GM12878 (cell line): Measurements from ENCODE around the gene SGTA. TPM values are rescaled to one million over a fixed set of nuclear protein-coding genes. Genes with fewer than 3 reads are reported as not detected.

Source experiments
- ATAC-seq: fragments of 200-7000 bp; cut with Tn5 transposase; 3 replicates; pipeline ENCODE4 v1.9.1; 2020; ENCODE audit warnings: mild to moderate bottlenecking, moderate library complexity
- BruUV-seq: library from RNA; stranded (reverse); fragments of 400-500 nt; replicated peaks from 2 replicates; lab custom pipeline; 2021; lab: Mats Ljungman, UMichigan
- CTCF ChIA-PET: fragments of 300-600 bp; sonication (Branson Sonifier 250); formaldehyde crosslinking; extraction: SDS; loops from one replicate; lab custom pipeline; 2021; ENCODE audit warnings: inconsistent platforms; lab: Yijun Ruan, JAX
- POLR2A ChIA-PET: fragments of 350-600 bp; formaldehyde crosslinking; extraction: SDS; loops from one replicate; lab custom pipeline; 2021; ENCODE audit warnings: inconsistent platforms; lab: Charles Lee
- RAD21 ChIA-PET: fragments of 300-600 bp; sonication (Branson Sonifier 250); formaldehyde crosslinking; loops from one replicate; lab custom pipeline; 2023; ENCODE audit warnings: antibody characterized with exemption; ENCODE audit not compliant: unreplicated experiment; lab: Charles Lee
- SMC1A ChIA-PET: fragments of 300-600 bp; sonication (Branson Sonifier 250); formaldehyde crosslinking; loops from one replicate; lab custom pipeline; 2023; ENCODE audit not compliant: unreplicated experiment, uncharacterized antibody; lab: Charles Lee
- DNase-seq: peaks from one replicate; pipeline ENCODE4 v3.0.0-alpha.2; 2011; ENCODE audit warnings: low read depth, low spot score
- FAIRE-seq: peaks from 3 replicates; lab custom pipeline; 2011; peaks lifted over from hg19 to GRCh38; lab: Jason Lieb, UNC
- H2AFZ ChIP-seq: 2 replicates; pipeline ENCODE4 v1.6.0; 2011; ENCODE audit warnings: low read depth, low read length, control low read depth; ENCODE audit not compliant: control insufficient read depth
- H3K27ac ChIP-seq: 2 replicates; pipeline ENCODE4 v1.5.1; 2011; ENCODE audit warnings: control low read depth; ENCODE audit not compliant: control insufficient read depth, insufficient read depth
- H3K27me3 ChIP-seq, 2 experiments: replicated peaks in 1 of 2; 2 replicates each; pipeline versions ENCODE4 v1.6.0 to v1.6.1; 2011; ENCODE audit warnings: low read length in 1 of 2; ENCODE audit not compliant: control insufficient read depth in 2 of 2, insufficient read depth in 2 of 2
- H3K36me3 ChIP-seq, 2 experiments: 2 replicates each; pipeline ENCODE4 v1.5.1; 2011; ENCODE audit warnings: low read length in 1 of 2; ENCODE audit not compliant: control insufficient read depth in 2 of 2, insufficient read depth in 2 of 2
- H3K4me1 ChIP-seq: 2 replicates; pipeline ENCODE4 v1.6.1; 2011; ENCODE audit warnings: mild to moderate bottlenecking, low read length, moderate library complexity, mixed read lengths; ENCODE audit not compliant: control insufficient read depth, insufficient read depth
- H3K4me2 ChIP-seq: 2 replicates; pipeline ENCODE4 v1.6.0; 2011; ENCODE audit warnings: control low read depth; ENCODE audit not compliant: control insufficient read depth, insufficient read depth
- H3K4me3 ChIP-seq: fragments of 200-600 bp; sonication (generic); 2 replicates; pipeline ENCODE4 v1.5.1; 2016
- H3K79me2 ChIP-seq: 2 replicates; pipeline ENCODE4 v1.6.0; 2011; ENCODE audit warnings: low read length; ENCODE audit not compliant: control insufficient read depth, insufficient read depth
- H3K9ac ChIP-seq: 2 replicates; pipeline ENCODE4 v1.8.0; 2011; ENCODE audit warnings: low read length, control low read depth, mixed read lengths; ENCODE audit not compliant: control insufficient read depth, insufficient read depth
- H3K9me3 ChIP-seq: replicated peaks from 3 replicates; pipeline ENCODE4 v1.5.1; 2011; ENCODE audit warnings: mild to moderate bottlenecking, low read length; ENCODE audit not compliant: control insufficient read depth, insufficient read depth
- H4K20me1 ChIP-seq: 2 replicates; pipeline ENCODE4 v1.6.0; 2011; ENCODE audit not compliant: control insufficient read depth, insufficient read depth
- BCL3 ChIP-seq: IDR thresholded peaks from 2 replicates; pipeline ENCODE4 v1.6.1; 2011; ENCODE audit warnings: borderline replicate concordance, low read depth, mild to moderate bottlenecking, moderate library complexity, low read length; ENCODE audit not compliant: insufficient read depth, poor library complexity, severe bottlenecking
- PBX3 ChIP-seq: IDR thresholded peaks from 2 replicates; pipeline ENCODE4 v1.6.1; 2011; ENCODE audit warnings: mild to moderate bottlenecking, low read depth, low read length, moderate library complexity; ENCODE audit not compliant: insufficient replicate concordance
- TCF3 ChIP-seq: IDR thresholded peaks from 2 replicates; pipeline ENCODE4 v1.6.1; 2012; ENCODE audit warnings: low read depth, mild to moderate bottlenecking, low read length, borderline replicate concordance; ENCODE audit not compliant: insufficient read depth
- ZNF384 ChIP-seq: IDR thresholded peaks from 2 replicates; pipeline ENCODE4 v1.6.1; 2012; ENCODE audit warnings: low read depth, mild to moderate bottlenecking, low read length, improper control_type of control experiment, borderline replicate concordance
- ZZZ3 ChIP-seq: IDR thresholded peaks from 2 replicates; pipeline ENCODE4 v1.6.1; 2011; ENCODE audit warnings: low read depth; ENCODE audit not compliant: control insufficient read depth, insufficient read length
- WGBS: methylation state at CpG from one replicate; pipeline ENCODE4 v1.1.6; 2016; ENCODE audit warnings: low lambda C conversion rate; ENCODE audit not compliant: insufficient replicate concordance, insufficient coverage; ENCODE audit errors: missing lambda C conversion rate; 5-methylcytosine and 5-hydroxymethylcytosine counted together
- in situ Hi-C: fragments of 300-500 bp; cut with MboI; formaldehyde crosslinking; loops from 9 replicates; pipeline ENCODE4 v1.14.3; 2018; ENCODE audit warnings: mixed read lengths
- intact Hi-C: fragments of 100-400 bp; cut with micrococcal nuclease; formaldehyde crosslinking; loops from one replicate; pipeline ENCODE4 v1.14.2; 2022; ENCODE audit not compliant: unreplicated experiment
- polyA plus RNA-seq, 11 experiments: library from polyadenylated mRNA; depleted of rRNA in 4 of 11; unstranded in 6 of 11; stranded (reverse) in 5 of 11; fragments of >200 nt; fragmentation: Nextera tagmentation in 4 of 11; fragmentation: Illumina TruSeq in 1 of 11; extraction: Ambion mirVana in 4 of 11; extraction: Trizol in 1 of 11; gene quantifications; 1 replicate in 1 of 11; 2 replicates in 10 of 11; pipeline versions ENCODE4 v1.2.1 to v1.2.3, GENCODE V29; 2011 to 2016; ENCODE audit warnings: inconsistent platforms in 2 of 11, missing spikeins in 2 of 11, low read depth in 1 of 11
- total RNA-seq, 4 experiments: library from RNA; depleted of rRNA in 3 of 4; stranded (reverse); fragments of >200 nt in 3 of 4; fragmentation: Illumina TruSeq in 1 of 4; extraction: Trizol in 1 of 4; gene quantifications; 2 replicates each; pipeline versions ENCODE4 v1.2.1 to v1.2.3, GENCODE V29; 2013 to 2021

Gene SGTA
- total and polyA plus RNA-seq, 10 of the 15 experiments (the other 5 are each of a cell fraction or from before 2014, with no cell fraction given), result 2.0 to 102 (median 48.2) TPM

GRCh38 chr19:2733930-2734588, 49.0 kb downstream of the SGTA start:
- H3K9ac ChIP-seq, result no peak overlapping the region
- peaks cover 8% of the 10 kb centered on the region; the same call in 2 of the 3 replicates for H3K9me3 ChIP-seq
- no peak for DNase-seq
- in situ Hi-C loops, result no loop called here
- ChIA-PET CTCF (no interaction called here), POLR2A (interaction anchor here (0.6 kb wide), 1 partner anchor 26 kb away, joined by 3 read pairs; no protein-coding TSS in a partner anchor), SMC1A (interaction anchor here (0.9 kb wide), 1 partner anchor 35 kb away, joined by 3 read pairs; no protein-coding TSS in a partner anchor), RAD21 (no interaction called here)
- 91% methylated on average over 35 of the region's 35 CpGs for WGBS
- no peaks in the 10 kb centered on the region for H3K4me1 ChIP-seq
- no peak overlapping the region for H3K27ac ChIP-seq
- no peak for ATAC-seq
- H3K27me3 ChIP-seq, result no peaks in the 10 kb centered on the region
- H3K36me3 ChIP-seq, result peaks cover 11 to 15% of the 10 kb centered on the region in 2 experiments; a peak in 3 of 4 replicates
- H4K20me1 ChIP-seq, result no peaks in the 10 kb centered on the region
- no peak overlapping the region for H2AFZ ChIP-seq
- H3K79me2 ChIP-seq, result peaks cover 9% of the 10 kb centered on the region
- H3K4me3 ChIP-seq, result no peak overlapping the region
- TF ChIP-seq ZNF384 (no peak), ZZZ3 (no peak), BCL3 (peak; percentile 39), PBX3 (peak; percentile 38), TCF3 (0 out of 2 replicates have a peak, but pooled peaks have one; percentile 58)
- no peak for FAIRE-seq
- no peak overlapping the region for H3K4me2 ChIP-seq
- no TSS peak for BruUV-seq
- intact Hi-C loops, result no loop called here
